OCI-LY1 (cell line): ENCODE measurements around the gene SPPL3.

Experiments
- H2AFZ ChIP-seq: fragments of 200-600 bp; sonication (generic), shearing (Covaris generic); 2 replicates; pipeline ENCODE4 v1.6.0; 2014; ENCODE audit warnings: antibody characterized with exemption, mild to moderate bottlenecking, low read length
- H3F3A ChIP-seq: fragments of 200-600 bp; sonication (generic), shearing (Covaris generic); 2 replicates; pipeline ENCODE4 v1.6.0; 2014; ENCODE audit warnings: mild to moderate bottlenecking, antibody characterized with exemption, low read length, moderate library complexity; ENCODE audit not compliant: insufficient read depth
- H3K27ac ChIP-seq: fragments of 200-600 bp; sonication (generic); 2 replicates; pipeline ENCODE4 v1.5.1; 2014; ENCODE audit warnings: low read length, mixed run types, mild to moderate bottlenecking, low read depth; ENCODE audit not compliant: poor library complexity, severe bottlenecking
- H3K27me3 ChIP-seq: fragments of 200-600 bp; sonication (generic); 2 replicates; pipeline ENCODE4 v1.6.0; 2014; ENCODE audit warnings: antibody characterized with exemption, mild to moderate bottlenecking, low read length, moderate library complexity; ENCODE audit not compliant: insufficient read depth
- H3K36me3 ChIP-seq: fragments of 200-600 bp; sonication (generic); 2 replicates; pipeline ENCODE4 v1.6.1; 2014; ENCODE audit warnings: mild to moderate bottlenecking, antibody characterized with exemption, low read length, moderate library complexity, mixed read lengths; ENCODE audit not compliant: insufficient read depth
- H3K4me1 ChIP-seq: fragments of 200-600 bp; sonication (generic); 2 replicates; pipeline ENCODE4 v1.5.1; 2014; ENCODE audit warnings: mild to moderate bottlenecking, low read length, moderate library complexity; ENCODE audit not compliant: insufficient read depth, severe bottlenecking
- H3K4me2 ChIP-seq: fragments of 200-600 bp; sonication (generic), shearing (Covaris generic); 2 replicates; pipeline ENCODE4 v1.6.1; 2014; ENCODE audit warnings: low read length
- H3K4me3 ChIP-seq: fragments of 200-600 bp; sonication (generic); 2 replicates; pipeline ENCODE4 v1.5.1; 2014; ENCODE audit warnings: low read length, low read depth, mild to moderate bottlenecking, mixed read lengths; ENCODE audit not compliant: poor library complexity, severe bottlenecking
- H3K79me2 ChIP-seq: fragments of 200-600 bp; shearing (Covaris generic); 2 replicates; pipeline ENCODE4 v1.6.1; 2016; ENCODE audit warnings: mixed run types, low read length, mixed read lengths; ENCODE audit not compliant: insufficient read depth
- H3K9ac ChIP-seq: fragments of 200-600 bp; sonication (generic), shearing (Covaris generic); 2 replicates; pipeline ENCODE4 v1.6.1; 2014; ENCODE audit warnings: mild to moderate bottlenecking, low read length, mixed read lengths
- H3K9me2 ChIP-seq: fragments of 200-600 bp; sonication (generic), shearing (Covaris generic); 2 replicates; pipeline ENCODE4 v1.6.1; 2014; ENCODE audit warnings: low read depth, mild to moderate bottlenecking, low read length, mixed read lengths
- H3K9me3 ChIP-seq: fragments of 200-600 bp; shearing (Covaris generic); 2 replicates; pipeline ENCODE4 v1.6.1; 2014; ENCODE audit warnings: low read length, mixed read lengths
- H4K20me1 ChIP-seq: fragments of 200-600 bp; sonication (generic), shearing (Covaris generic); 2 replicates; pipeline ENCODE4 v1.6.0; 2016; ENCODE audit warnings: mild to moderate bottlenecking, low read length; ENCODE audit not compliant: insufficient read depth
- CTCF ChIP-seq: fragments of 200-600 bp; sonication (generic), shearing (Covaris generic); IDR thresholded peaks from 2 replicates; pipeline ENCODE4 v1.5.1; 2017; ENCODE audit warnings: mild to moderate bottlenecking, antibody characterized with exemption, low read length, moderate library complexity, mixed read lengths
- EZH2 ChIP-seq: fragments of 200-600 bp; sonication (generic), shearing (Covaris generic); IDR thresholded peaks from 2 replicates; pipeline ENCODE4 v1.8.0; 2017; ENCODE audit warnings: borderline replicate concordance, mixed run types, mild to moderate bottlenecking, antibody characterized with exemption, low read length, moderate library complexity, mixed read lengths

Gene SPPL3

GRCh38 chr12:120853188-120853587 lies 51.0 kb downstream of the SPPL3 start:
- Histone ChIP-seq H3F3A (peaks cover 6% of the 10 kb centered on the region; the same call in 1 of the 2 replicates), H2AFZ (no peak overlapping the region), H3K4me1 (peaks cover 79% of the 10 kb centered on the region), H3K4me2 (no peak overlapping the region), H3K27ac (peak overlapping the region; percentile 78), H3K79me2 (peaks cover 19% of the 10 kb centered on the region), H3K9me2 (no peaks in the 10 kb centered on the region), H3K27me3 (no peaks in the 10 kb centered on the region), H3K4me3 (no peak overlapping the region), H3K9ac (no peak overlapping the region), H4K20me1 (no peaks in the 10 kb centered on the region), H3K36me3 (peaks cover 1% of the 10 kb centered on the region; the same call in 1 of the 2 replicates), H3K9me3 (no peaks in the 10 kb centered on the region)
- TF ChIP-seq EZH2 (no peak), CTCF (no peak)

GRCh38 chr12:120851944-120852343 lies 52.2 kb downstream of the SPPL3 start:
- no peak for TF ChIP-seq EZH2
- no peak for TF ChIP-seq CTCF

GRCh38 chr12:120851444-120851843 lies 52.7 kb downstream of the SPPL3 start:
- Histone ChIP-seq H2AFZ (no peak overlapping the region), H3K27me3 (no peaks in the 10 kb centered on the region), H3K36me3 (no peaks in the 10 kb centered on the region), H3F3A (peaks cover 6% of the 10 kb centered on the region; the same call in 1 of the 2 replicates), H3K9ac (no peak overlapping the region), H3K4me2 (peak overlapping the region; percentile 39; the same call in 1 of the 2 replicates), H3K27ac (peak overlapping the region; percentile 93), H3K4me1 (peaks cover 77% of the 10 kb centered on the region), H3K9me2 (no peaks in the 10 kb centered on the region), H3K79me2 (peaks cover 25% of the 10 kb centered on the region), H3K9me3 (no peaks in the 10 kb centered on the region), H3K4me3 (peak overlapping the region; percentile 5), H4K20me1 (no peaks in the 10 kb centered on the region)
- no peak for TF ChIP-seq EZH2
- TF ChIP-seq CTCF = no peak

More at GRCh38 chr12:120851944-120852343, 52.2 kb downstream of the SPPL3 start:
- Histone ChIP-seq H3K4me2 (peak overlapping the region; percentile 39; the same call in 1 of the 2 replicates), H3K27ac (peak overlapping the region; percentile 93), H2AFZ (no peak overlapping the region), H3K27me3 (no peaks in the 10 kb centered on the region), H3K36me3 (no peaks in the 10 kb centered on the region), H3F3A (peaks cover 6% of the 10 kb centered on the region; the same call in 1 of the 2 replicates), H3K4me3 (peak overlapping the region; percentile 5), H3K4me1 (peaks cover 82% of the 10 kb centered on the region), H3K9me2 (no peaks in the 10 kb centered on the region), H3K9me3 (no peaks in the 10 kb centered on the region), H4K20me1 (no peaks in the 10 kb centered on the region), H3K9ac (no peak overlapping the region), H3K79me2 (peaks cover 20% of the 10 kb centered on the region)
